GM12878 (cell line): ENCODE data around the gene SPIRE2. TPM values are rescaled to one million over a fixed set of nuclear protein-coding genes. Genes with fewer than 3 reads are reported as not detected.

Source experiments
- EED ChIP-seq: sonication (generic); IDR thresholded peaks from 2 replicates; pipeline ENCODE4 v1.6.1; 2016; ENCODE audit warnings: antibody characterized with exemption, low read depth
- ELK1 ChIP-seq: IDR thresholded peaks from 2 replicates; pipeline ENCODE4 v1.6.1; 2012; ENCODE audit warnings: low read depth, low read length, improper control_type of control experiment
- HDAC6 ChIP-seq: fragments of 200-600 bp; sonication (generic); IDR thresholded peaks from one replicate; pipeline ENCODE4 v1.8.0; 2017; ENCODE audit warnings: antibody characterized with exemption; ENCODE audit not compliant: unreplicated experiment
- IKZF2 ChIP-seq, 2 experiments: fragments of 450-650 bp; IDR thresholded peaks; 2 replicates each; pipeline ENCODE4 v1.6.1; 2017; ENCODE audit warnings: mild to moderate bottlenecking in 2 of 2, moderate library complexity in 2 of 2
- LARP7 ChIP-seq: fragments of 450-650 bp; IDR thresholded peaks from 2 replicates; pipeline ENCODE4 v1.6.1; 2017; ENCODE audit warnings: mild to moderate bottlenecking
- MEF2A ChIP-seq: IDR thresholded peaks from 2 replicates; pipeline ENCODE4 v1.6.1; 2011; ENCODE audit warnings: low read depth, mild to moderate bottlenecking, low read length, moderate library complexity; ENCODE audit not compliant: insufficient read depth
- MYB ChIP-seq: fragments of 150-350 bp; IDR thresholded peaks from 2 replicates; pipeline ENCODE4 v1.6.1; 2014; ENCODE audit warnings: mild to moderate bottlenecking, low read depth, low read length, borderline replicate concordance
- NBN ChIP-seq: fragments of 450-650 bp; IDR thresholded peaks from 2 replicates; pipeline ENCODE4 v1.6.1; 2016
- PML ChIP-seq: IDR thresholded peaks from 2 replicates; pipeline ENCODE4 v1.6.1; 2012; ENCODE audit warnings: low read length, inconsistent platforms
- RUNX3 ChIP-seq: IDR thresholded peaks from 2 replicates; pipeline ENCODE4 v1.6.1; 2012; ENCODE audit warnings: low read length, inconsistent platforms
- SMAD5 ChIP-seq: IDR thresholded peaks from 2 replicates; pipeline ENCODE4 v1.6.1; 2016; ENCODE audit warnings: antibody characterized with exemption, low read depth
- TAF1 ChIP-seq: IDR thresholded peaks from 2 replicates; pipeline ENCODE4 v1.6.1; 2011; ENCODE audit warnings: mild to moderate bottlenecking, low read depth, low read length, borderline replicate concordance
- USF2 ChIP-seq: IDR thresholded peaks from 2 replicates; pipeline ENCODE4 v1.6.1; 2011; ENCODE audit warnings: low read depth, low read length, improper control_type of control experiment, borderline replicate concordance
- YBX1 ChIP-seq: fragments of 450-650 bp; IDR thresholded peaks from 2 replicates; pipeline ENCODE4 v1.6.1; 2016; ENCODE audit warnings: antibody characterized with exemption
- ZNF207 ChIP-seq: fragments of 450-650 bp; IDR thresholded peaks from 2 replicates; pipeline ENCODE4 v1.6.1; 2014; ENCODE audit warnings: antibody characterized with exemption, mild to moderate bottlenecking, borderline replicate concordance
- ZNF592 ChIP-seq: fragments of 450-650 bp; IDR thresholded peaks from 2 replicates; pipeline ENCODE4 v1.6.1; 2017; ENCODE audit warnings: mild to moderate bottlenecking, moderate library complexity
- polyA plus RNA-seq, 11 experiments: library from polyadenylated mRNA; depleted of rRNA in 4 of 11; unstranded in 6 of 11; stranded (reverse) in 5 of 11; fragments of >200 nt; fragmentation: Nextera tagmentation in 4 of 11; fragmentation: Illumina TruSeq in 1 of 11; extraction: Ambion mirVana in 4 of 11; extraction: Trizol in 1 of 11; gene quantifications; 1 replicate in 1 of 11; 2 replicates in 10 of 11; pipeline versions ENCODE4 v1.2.1 to v1.2.3, GENCODE V29; 2011 to 2016; ENCODE audit warnings: inconsistent platforms in 2 of 11, missing spikeins in 2 of 11, low read depth in 1 of 11
- total RNA-seq, 4 experiments: library from RNA; depleted of rRNA in 3 of 4; stranded (reverse); fragments of >200 nt in 3 of 4; fragmentation: Illumina TruSeq in 1 of 4; extraction: Trizol in 1 of 4; gene quantifications; 2 replicates each; pipeline versions ENCODE4 v1.2.1 to v1.2.3, GENCODE V29; 2013 to 2021
- TF ChIP-seq, protein P1 (sequence below): fragments of 450-650 bp; IDR thresholded peaks from 2 replicates; pipeline ENCODE4 v1.6.1; 2017; ENCODE audit warnings: low read depth, mild to moderate bottlenecking, moderate library complexity
- TF ChIP-seq, protein P2 (sequence below): IDR thresholded peaks from 2 replicates; pipeline ENCODE4 v1.6.1; 2011; ENCODE audit warnings: low read depth, mild to moderate bottlenecking, low read length, moderate library complexity, borderline replicate concordance; ENCODE audit errors: extremely low read depth
- TF ChIP-seq, protein P3 (sequence below): fragments of 450-650 bp; IDR thresholded peaks from 2 replicates; pipeline ENCODE4 v1.6.1; 2018; ENCODE audit warnings: mild to moderate bottlenecking, low read depth, moderate library complexity; ENCODE audit not compliant: partially characterized antibody

SPIRE2 gene
- total and polyA plus RNA-seq, 10 of the 15 experiments (the other 5 are each of a cell fraction or from before 2014, with no cell fraction given), result 0.03 to 0.64 (median 0.27) TPM; not detected in 1

DNA sequence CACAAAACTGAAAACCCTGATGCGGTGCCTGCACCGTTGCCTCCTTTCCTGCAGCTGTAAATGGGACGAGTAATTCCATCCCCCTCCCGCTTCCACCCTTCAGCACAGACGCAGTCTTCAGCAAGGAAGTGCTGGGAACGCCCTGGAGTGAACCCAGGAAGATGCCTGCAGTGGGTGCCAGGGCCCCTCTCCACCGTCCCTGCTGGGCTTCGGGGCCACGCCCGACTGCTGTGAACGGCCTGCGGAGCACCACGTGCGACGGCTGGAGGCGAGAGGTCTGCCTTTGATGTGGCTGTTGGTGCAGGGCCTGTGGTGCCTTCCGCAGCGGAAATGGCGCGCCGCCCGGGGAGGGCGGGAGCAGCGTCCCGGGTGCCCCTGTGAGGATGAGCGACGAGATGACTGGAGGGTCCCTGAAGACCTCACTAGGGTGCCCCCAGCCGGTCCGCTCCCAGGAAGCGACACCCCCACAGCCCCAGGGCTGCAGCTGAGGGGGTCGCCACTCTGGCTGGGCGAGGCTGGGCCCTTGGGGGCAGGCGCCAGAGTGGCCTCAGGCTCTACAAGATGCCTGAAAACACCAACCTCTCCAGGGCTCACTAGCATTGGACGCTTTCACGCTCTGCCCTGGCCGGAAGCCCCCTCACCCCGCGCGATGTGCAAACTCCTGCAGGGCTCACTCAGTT lies 89.6 kb downstream of the SPIRE2 start (continued):
- TF ChIP-seq MEF2A, result no peak
- TF ChIP-seq MYB, result no peak
- TF ChIP-seq YBX1, result no peak
- TF ChIP-seq ZNF207, result no peak
- no peak for TF ChIP-seq SMAD5
- peak; percentile 35 for TF ChIP-seq USF2
- TF ChIP-seq NBN, result peak; percentile 64
- TF ChIP-seq, protein P1, sequence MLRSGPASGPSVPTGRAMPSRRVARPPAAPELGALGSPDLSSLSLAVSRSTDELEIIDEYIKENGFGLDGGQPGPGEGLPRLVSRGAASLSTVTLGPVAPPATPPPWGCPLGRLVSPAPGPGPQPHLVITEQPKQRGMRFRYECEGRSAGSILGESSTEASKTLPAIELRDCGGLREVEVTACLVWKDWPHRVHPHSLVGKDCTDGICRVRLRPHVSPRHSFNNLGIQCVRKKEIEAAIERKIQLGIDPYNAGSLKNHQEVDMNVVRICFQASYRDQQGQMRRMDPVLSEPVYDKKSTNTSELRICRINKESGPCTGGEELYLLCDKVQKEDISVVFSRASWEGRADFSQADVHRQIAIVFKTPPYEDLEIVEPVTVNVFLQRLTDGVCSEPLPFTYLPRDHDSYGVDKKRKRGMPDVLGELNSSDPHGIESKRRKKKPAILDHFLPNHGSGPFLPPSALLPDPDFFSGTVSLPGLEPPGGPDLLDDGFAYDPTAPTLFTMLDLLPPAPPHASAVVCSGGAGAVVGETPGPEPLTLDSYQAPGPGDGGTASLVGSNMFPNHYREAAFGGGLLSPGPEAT, result 0 out of 2 replicates have a peak, but pooled peaks have one; percentile 42
- no peak; the same call in 1 of the 2 replicates for TF ChIP-seq ELK1
- TF ChIP-seq TAF1, result no peak; the same call in 1 of the 2 replicates
- no peak for TF ChIP-seq HDAC6
- no peak for TF ChIP-seq PML
- peak; percentile 94 for TF ChIP-seq RUNX3
- no peak for TF ChIP-seq ZNF592
- peak; percentile 77; the same call in 1 of the 2 replicates for TF ChIP-seq LARP7
- TF ChIP-seq, protein P2, sequence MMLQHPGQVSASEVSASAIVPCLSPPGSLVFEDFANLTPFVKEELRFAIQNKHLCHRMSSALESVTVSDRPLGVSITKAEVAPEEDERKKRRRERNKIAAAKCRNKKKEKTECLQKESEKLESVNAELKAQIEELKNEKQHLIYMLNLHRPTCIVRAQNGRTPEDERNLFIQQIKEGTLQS, result no peak
- TF ChIP-seq IKZF2 (IDR thresholded peaks at IDR 0.05), result peak; percentile 73 to 78
- peak; percentile 45; the same call in 1 of the 2 replicates for TF ChIP-seq EED
- TF ChIP-seq, protein P3, sequence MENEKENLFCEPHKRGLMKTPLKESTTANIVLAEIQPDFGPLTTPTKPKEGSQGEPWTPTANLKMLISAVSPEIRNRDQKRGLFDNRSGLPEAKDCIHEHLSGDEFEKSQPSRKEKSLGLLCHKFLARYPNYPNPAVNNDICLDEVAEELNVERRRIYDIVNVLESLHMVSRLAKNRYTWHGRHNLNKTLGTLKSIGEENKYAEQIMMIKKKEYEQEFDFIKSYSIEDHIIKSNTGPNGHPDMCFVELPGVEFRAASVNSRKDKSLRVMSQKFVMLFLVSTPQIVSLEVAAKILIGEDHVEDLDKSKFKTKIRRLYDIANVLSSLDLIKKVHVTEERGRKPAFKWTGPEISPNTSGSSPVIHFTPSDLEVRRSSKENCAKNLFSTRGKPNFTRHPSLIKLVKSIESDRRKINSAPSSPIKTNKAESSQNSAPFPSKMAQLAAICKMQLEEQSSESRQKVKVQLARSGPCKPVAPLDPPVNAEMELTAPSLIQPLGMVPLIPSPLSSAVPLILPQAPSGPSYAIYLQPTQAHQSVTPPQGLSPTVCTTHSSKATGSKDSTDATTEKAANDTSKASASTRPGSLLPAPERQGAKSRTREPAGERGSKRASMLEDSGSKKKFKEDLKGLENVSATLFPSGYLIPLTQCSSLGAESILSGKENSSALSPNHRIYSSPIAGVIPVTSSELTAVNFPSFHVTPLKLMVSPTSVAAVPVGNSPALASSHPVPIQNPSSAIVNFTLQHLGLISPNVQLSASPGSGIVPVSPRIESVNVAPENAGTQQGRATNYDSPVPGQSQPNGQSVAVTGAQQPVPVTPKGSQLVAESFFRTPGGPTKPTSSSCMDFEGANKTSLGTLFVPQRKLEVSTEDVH, result no peak
